Coronary artery (tissue), 2 donors: ENCODE measurements around the gene TMC4.

Experiments used
- DNase-seq: peaks from one replicate; pipeline ENCODE4 v3.0.0-alpha.2; 2017; ENCODE audit warnings: low spot score
- H3K27ac ChIP-seq, 2 donors: fragments of 200-600 bp; sonication (generic); one replicate each; pipeline ENCODE4 v1.5.1; 2016 to 2019
- H3K4me3 ChIP-seq: fragments of 200-600 bp; sonication (generic); 2 replicates; pipeline ENCODE4 v1.5.1; 2016; ENCODE audit warnings: mild to moderate bottlenecking, moderate library complexity
- TF ChIP-seq, protein P1 (sequence below): fragments of 200-600 bp; sonication (generic); IDR thresholded peaks from one replicate; pipeline ENCODE4 v1.5.1; 2019; ENCODE audit warnings: antibody characterized with exemption

Gene TMC4

DNA sequence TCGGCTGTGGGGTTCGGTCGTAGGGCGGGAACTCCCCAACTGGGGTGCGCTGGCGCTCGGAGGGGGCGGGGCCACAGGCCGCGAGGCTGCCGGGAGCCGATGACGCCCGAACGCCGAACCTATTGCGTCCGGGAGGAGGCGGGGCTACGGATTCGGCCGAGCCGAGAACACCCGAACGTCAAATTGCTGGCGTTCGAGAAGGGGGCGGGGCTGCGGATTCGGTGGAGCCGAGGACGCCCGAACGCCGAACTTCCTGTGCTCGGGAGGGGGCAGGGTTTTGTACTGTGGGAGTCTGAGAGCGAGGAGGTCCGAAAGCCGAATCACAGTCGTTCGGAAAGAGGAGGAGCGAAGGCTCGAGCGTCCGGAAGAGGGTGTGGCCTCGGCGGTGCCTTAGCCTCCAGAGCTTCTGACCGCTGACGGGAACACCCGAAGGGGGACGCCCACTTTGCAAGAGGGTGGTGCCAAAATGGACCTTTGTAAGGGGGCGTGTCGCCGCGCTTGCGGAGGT lies 17.6 kb upstream of the TMC4 start:
- TF ChIP-seq, protein P1, sequence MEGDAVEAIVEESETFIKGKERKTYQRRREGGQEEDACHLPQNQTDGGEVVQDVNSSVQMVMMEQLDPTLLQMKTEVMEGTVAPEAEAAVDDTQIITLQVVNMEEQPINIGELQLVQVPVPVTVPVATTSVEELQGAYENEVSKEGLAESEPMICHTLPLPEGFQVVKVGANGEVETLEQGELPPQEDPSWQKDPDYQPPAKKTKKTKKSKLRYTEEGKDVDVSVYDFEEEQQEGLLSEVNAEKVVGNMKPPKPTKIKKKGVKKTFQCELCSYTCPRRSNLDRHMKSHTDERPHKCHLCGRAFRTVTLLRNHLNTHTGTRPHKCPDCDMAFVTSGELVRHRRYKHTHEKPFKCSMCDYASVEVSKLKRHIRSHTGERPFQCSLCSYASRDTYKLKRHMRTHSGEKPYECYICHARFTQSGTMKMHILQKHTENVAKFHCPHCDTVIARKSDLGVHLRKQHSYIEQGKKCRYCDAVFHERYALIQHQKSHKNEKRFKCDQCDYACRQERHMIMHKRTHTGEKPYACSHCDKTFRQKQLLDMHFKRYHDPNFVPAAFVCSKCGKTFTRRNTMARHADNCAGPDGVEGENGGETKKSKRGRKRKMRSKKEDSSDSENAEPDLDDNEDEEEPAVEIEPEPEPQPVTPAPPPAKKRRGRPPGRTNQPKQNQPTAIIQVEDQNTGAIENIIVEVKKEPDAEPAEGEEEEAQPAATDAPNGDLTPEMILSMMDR: no peak
- peak overlapping the region; percentile 94 for H3K4me3 ChIP-seq
- DNase-seq: peak; percentile 100

GRCh38 chr19:54189735-54190502 lies 17.0 kb upstream of the TMC4 start:
- Histone ChIP-seq H3K27ac (peak overlapping the region; percentile 95 to 99), H3K4me3 (peak overlapping the region; percentile 94)
- peak; percentile 100 for DNase-seq
- TF ChIP-seq, protein P1: no peak

More for the DNA sequence above, 17.6 kb upstream of the TMC4 start:
- peak overlapping the region; percentile 95 to 99 for H3K27ac ChIP-seq

DNA sequence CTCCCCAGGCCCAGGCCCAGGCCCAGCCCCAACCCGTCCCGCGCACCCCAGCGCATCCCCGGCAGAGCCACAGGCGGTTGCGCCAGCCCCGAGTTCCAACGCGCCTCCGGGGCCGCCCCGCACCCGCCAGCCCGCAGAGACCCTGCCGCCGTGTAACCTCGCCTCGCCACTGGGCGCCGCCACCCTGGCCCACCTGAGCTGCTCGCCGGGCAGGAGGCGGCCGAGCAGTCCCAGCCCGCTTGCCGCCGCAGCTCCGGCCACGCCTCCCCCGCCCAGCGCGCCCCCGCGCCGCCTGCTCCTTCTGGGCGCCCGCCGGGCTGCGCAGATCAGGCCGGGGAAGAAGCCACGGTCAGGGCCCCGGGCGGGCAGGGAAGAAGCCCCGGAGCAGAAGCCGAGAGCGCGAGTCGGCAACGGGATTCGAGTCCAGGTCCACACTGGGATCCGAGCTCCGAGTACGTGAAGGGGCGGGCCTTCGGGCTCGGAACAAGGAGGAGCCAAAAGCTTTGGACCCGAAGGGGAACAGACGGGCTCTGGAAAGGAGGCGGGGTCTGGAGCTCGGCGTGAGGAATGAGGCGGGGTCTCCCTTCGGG lies 16.3 kb upstream of the TMC4 start, which contains the start of gene MBOAT7:
MBOAT7 (minus strand) TSS at position 436 of the 590 bp plus-strand sequence. CDS start 1,072 bp downstream, outside the sequence.
- Histone ChIP-seq H3K27ac (peak within 1 kb of the TSS; percentile 95 to 99), H3K4me3 (peak within 1 kb of the TSS; percentile 94)
- TF ChIP-seq, protein P1: no peak
- no peak for DNase-seq

- Histone ChIP-seq H3K27ac (peak overlapping the region; percentile 95 to 99), H3K4me3 (peak overlapping the region; percentile 94)
- DNase-seq: no peak
- TF ChIP-seq, protein P1: no peak
These were observed 15.4 kb upstream of the TMC4 start for GRCh38 chr19:54188215-54188871.

DNA sequence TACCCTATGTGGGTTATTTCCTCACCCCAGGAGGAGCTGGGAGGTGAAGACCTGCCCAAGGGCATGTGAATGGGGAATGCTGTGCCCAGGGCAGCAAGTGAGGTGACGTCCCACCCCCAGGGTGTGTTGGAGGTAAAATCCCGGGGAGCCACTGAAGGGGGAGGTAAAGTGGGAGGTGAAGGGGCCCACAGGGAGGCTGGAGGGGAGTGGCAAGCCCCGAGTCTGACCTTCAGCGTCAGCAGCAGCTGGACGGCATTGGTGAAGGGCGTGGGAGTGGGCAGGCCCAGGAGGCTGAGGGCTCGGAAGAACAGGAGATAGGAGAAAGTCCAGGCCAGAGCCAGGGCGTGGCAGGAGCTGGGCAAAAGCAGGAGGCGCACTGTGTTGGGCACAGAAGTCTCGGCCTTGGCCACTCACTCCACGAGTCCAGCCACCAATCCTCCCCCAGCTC lies 14.0 kb upstream of the TMC4 start:
- H3K27ac ChIP-seq: no peak overlapping the region
- TF ChIP-seq, protein P1: no peak
- no peak for DNase-seq
- no peak overlapping the region for H3K4me3 ChIP-seq

- no peak for DNase-seq
- TF ChIP-seq, protein P1: no peak
- Histone ChIP-seq H3K27ac (no peak overlapping the region), H3K4me3 (no peak overlapping the region)
These were observed 13.4 kb upstream of the TMC4 start for GRCh38 chr19:54186351-54186750.
